Sigmoid colon (tissue), 7 donors: ENCODE measurements around the gene ACAP2. TPM values are rescaled to one million over a fixed set of nuclear protein-coding genes. Genes with fewer than 3 reads are reported as not detected.

Source experiments
- DNase-seq: peaks from one replicate; pipeline ENCODE4 v3.0.0-alpha.2; 2019
- H3K27ac ChIP-seq, 4 donors: fragments of 200-600 bp; sonication (generic); one replicate each; pipeline ENCODE4 v1.5.1; 2016 to 2019; ENCODE audit warnings: mild to moderate bottlenecking in 1 of 4
- H3K27me3 ChIP-seq, 3 donors: fragments of 200-600 bp; sonication (generic); one replicate each; pipeline ENCODE4 v1.5.1; 2019; ENCODE audit warnings: mild to moderate bottlenecking in 1 of 3
- H3K36me3 ChIP-seq, 4 donors: fragments of 200-600 bp; sonication (generic); one replicate each; pipeline ENCODE4 v1.5.1; 2016 to 2019
- H3K4me1 ChIP-seq, 4 donors: fragments of 200-600 bp; sonication (generic); one replicate each; pipeline ENCODE4 v1.5.1; 2017 to 2019
- H3K4me3 ChIP-seq, 4 donors: fragments of 200-600 bp; sonication (generic); one replicate each; pipeline ENCODE4 v1.5.1; 2017 to 2019; ENCODE audit warnings: mild to moderate bottlenecking in 2 of 4, moderate library complexity in 1 of 4
- H3K9me3 ChIP-seq, 4 donors: fragments of 200-600 bp in 3 of 4; sonication (generic) in 3 of 4; one replicate each; pipeline versions ENCODE4 v1.5.1 to v1.6.1; 2013 to 2019
- EP300 ChIP-seq, 4 donors: sonication (generic); formaldehyde crosslinking; IDR thresholded peaks; one replicate each; pipeline ENCODE4 v1.6.1; 2017; ENCODE audit warnings: antibody characterized with exemption in 4 of 4
- POLR2A ChIP-seq, 2 donors: fragments of 450-650 bp; IDR thresholded peaks; one replicate each; pipeline ENCODE4 v1.6.1; 2016; ENCODE audit warnings: antibody characterized with exemption in 2 of 2, mild to moderate bottlenecking in 2 of 2, moderate library complexity in 2 of 2
- POLR2AphosphoS5 ChIP-seq, 4 donors: sonication (generic); formaldehyde crosslinking; IDR thresholded peaks; one replicate each; pipeline ENCODE4 v1.6.1; 2017; ENCODE audit warnings: antibody characterized with exemption in 4 of 4
- WGBS, 2 donors: extraction: QIAGEN DNeasy Blood & Tissue Kit; methylation state at CpG; one replicate each; pipeline ENCODE4 v1.1.7; 2013; 5-methylcytosine and 5-hydroxymethylcytosine counted together
- intact Hi-C: fragments of 100-400 bp; cut with DNase I; formaldehyde crosslinking; loops from one replicate; pipeline ENCODE4 v1.15.1; 2023
- polyA plus RNA-seq, 3 donors: library from polyadenylated mRNA; stranded (reverse); fragments of 200-250 nt; gene quantifications; one replicate each; pipeline ENCODE4 v1.2.3, GENCODE V29; 2013
- total RNA-seq, 4 donors: library from RNA; depleted of rRNA; stranded (reverse); fragments of >200 nt; gene quantifications; one replicate each; pipeline ENCODE4 v1.1.0, GENCODE V29; 2016
- TF ChIP-seq, protein P1 (sequence below), 4 experiments: fragments of 450-650 bp in 3 of 4; fragments of 200-600 bp in 1 of 4; IDR thresholded peaks; one replicate each; pipeline ENCODE4 v1.5.1; 2016 to 2019; ENCODE audit warnings: antibody characterized with exemption in 4 of 4, mild to moderate bottlenecking in 3 of 4, moderate library complexity in 2 of 4
- donor health status: healthy with polysubstance abuse.
- donor health status: Bipolar disorder and iron deficiency.
- donor health status: healthy.

ACAP2 gene
- total and polyA plus RNA-seq, 7 donors: 12.0 to 57.1 (median 28.0) TPM

GRCh38 chr3:195461594-195462307, 18.9 kb upstream of the ACAP2 start:
- H3K4me3 ChIP-seq: no peak overlapping the region

DNA sequence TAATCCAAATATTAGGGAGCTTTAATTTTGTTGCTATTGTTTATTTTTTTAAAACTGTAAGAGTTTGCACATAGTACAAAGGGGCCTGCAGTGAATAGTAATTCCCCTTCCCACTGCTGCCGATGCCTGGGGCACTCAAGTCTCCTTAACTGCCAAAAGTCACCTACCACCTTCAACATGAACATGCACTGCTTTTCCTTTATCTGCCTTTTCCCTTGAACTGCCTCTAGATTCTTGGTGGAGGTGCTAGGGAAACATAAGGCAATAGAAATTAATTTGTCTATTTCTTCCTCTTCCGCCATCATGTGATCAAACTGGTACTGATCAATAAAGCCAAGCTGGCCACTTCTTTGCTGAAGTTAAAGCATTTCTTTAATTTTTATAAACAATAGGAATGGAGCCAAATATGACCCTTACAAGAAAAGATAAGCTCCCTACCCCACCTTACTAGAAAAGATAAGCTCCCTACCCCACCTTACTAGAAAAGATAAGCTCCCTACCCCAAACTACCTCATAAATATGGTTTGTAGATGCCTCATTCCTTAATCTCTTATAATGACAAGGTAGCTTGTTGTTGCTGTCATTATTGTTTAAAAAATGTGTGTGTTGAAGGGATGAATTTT, 17.4 kb upstream of the ACAP2 start:
- TF ChIP-seq, protein P1, sequence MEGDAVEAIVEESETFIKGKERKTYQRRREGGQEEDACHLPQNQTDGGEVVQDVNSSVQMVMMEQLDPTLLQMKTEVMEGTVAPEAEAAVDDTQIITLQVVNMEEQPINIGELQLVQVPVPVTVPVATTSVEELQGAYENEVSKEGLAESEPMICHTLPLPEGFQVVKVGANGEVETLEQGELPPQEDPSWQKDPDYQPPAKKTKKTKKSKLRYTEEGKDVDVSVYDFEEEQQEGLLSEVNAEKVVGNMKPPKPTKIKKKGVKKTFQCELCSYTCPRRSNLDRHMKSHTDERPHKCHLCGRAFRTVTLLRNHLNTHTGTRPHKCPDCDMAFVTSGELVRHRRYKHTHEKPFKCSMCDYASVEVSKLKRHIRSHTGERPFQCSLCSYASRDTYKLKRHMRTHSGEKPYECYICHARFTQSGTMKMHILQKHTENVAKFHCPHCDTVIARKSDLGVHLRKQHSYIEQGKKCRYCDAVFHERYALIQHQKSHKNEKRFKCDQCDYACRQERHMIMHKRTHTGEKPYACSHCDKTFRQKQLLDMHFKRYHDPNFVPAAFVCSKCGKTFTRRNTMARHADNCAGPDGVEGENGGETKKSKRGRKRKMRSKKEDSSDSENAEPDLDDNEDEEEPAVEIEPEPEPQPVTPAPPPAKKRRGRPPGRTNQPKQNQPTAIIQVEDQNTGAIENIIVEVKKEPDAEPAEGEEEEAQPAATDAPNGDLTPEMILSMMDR (IDR thresholded peaks at IDR 0.05): no peak
- no peak for TF ChIP-seq POLR2A (IDR thresholded peaks at IDR 0.05)
- TF ChIP-seq EP300 (IDR thresholded peaks at IDR 0.05): no peak
- no peak for TF ChIP-seq POLR2AphosphoS5 (IDR thresholded peaks at IDR 0.05)
- intact Hi-C loops: no loop called here
- Histone ChIP-seq H3K4me3 (no peak overlapping the region), H3K9me3 (no peaks in the 10 kb centered on the region), H3K27me3 (no peaks in the 10 kb centered on the region), H3K27ac (no peak overlapping the region), H3K4me1 (no peaks in the 10 kb centered on the region), H3K36me3 (no peaks in the 10 kb centered on the region)
- 92 to 99% methylated on average over 2 of the region's 2 CpGs for WGBS, 2 donors
- no peak for DNase-seq

More at GRCh38 chr3:195461594-195462307, 18.9 kb upstream of the ACAP2 start:
- no peak for DNase-seq
- no peak for TF ChIP-seq POLR2A (IDR thresholded peaks at IDR 0.05)
- no peak for TF ChIP-seq POLR2AphosphoS5 (IDR thresholded peaks at IDR 0.05)
- TF ChIP-seq, protein P1 (IDR thresholded peaks at IDR 0.05): no peak
- TF ChIP-seq EP300 (IDR thresholded peaks at IDR 0.05): no peak
- H3K27ac ChIP-seq: no peak overlapping the region
- no peaks in the 10 kb centered on the region for H3K36me3 ChIP-seq
- no peaks in the 10 kb centered on the region for H3K9me3 ChIP-seq
- intact Hi-C loops: no loop called here
- WGBS, 2 donors: 17 to 65% methylated on average over 7 of the region's 7 CpGs
- H3K27me3 ChIP-seq: no peaks in the 10 kb centered on the region
- no peaks in the 10 kb centered on the region for H3K4me1 ChIP-seq

DNA sequence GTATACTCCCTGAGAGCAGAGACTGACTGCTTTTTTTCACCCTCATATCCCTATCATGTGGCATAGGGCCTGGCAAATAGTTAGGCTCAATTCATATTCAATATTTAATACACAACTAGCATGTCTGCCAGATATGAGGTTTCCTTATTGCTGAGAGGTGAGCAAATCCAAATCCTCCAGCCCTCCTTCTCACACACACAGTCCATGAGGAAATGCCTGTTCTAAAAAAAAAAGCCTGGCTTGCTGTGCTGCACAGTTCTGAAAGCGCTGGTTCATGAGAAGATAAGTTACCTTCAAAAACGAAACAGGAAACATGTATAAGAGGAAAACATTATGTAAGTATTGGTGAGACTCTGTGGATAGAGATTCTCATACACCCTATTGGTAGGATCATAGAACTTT, 15.5 kb upstream of the ACAP2 start:
- Histone ChIP-seq H3K9me3 (no peaks in the 10 kb centered on the region), H3K36me3 (no peaks in the 10 kb centered on the region), H3K4me1 (no peaks in the 10 kb centered on the region), H3K4me3 (no peak overlapping the region), H3K27ac (no peak overlapping the region), H3K27me3 (no peaks in the 10 kb centered on the region)
- no peak for DNase-seq
- intact Hi-C loops: no loop called here
- WGBS, 2 donors: 9 to 13% methylated on average over 2 of the region's 2 CpGs
- TF ChIP-seq EP300 (IDR thresholded peaks at IDR 0.05): no peak
- TF ChIP-seq, protein P1 (IDR thresholded peaks at IDR 0.05): no peak
- no peak for TF ChIP-seq POLR2A (IDR thresholded peaks at IDR 0.05)
- no peak for TF ChIP-seq POLR2AphosphoS5 (IDR thresholded peaks at IDR 0.05)

GRCh38 chr3:195455789-195456188, 13.0 kb upstream of the ACAP2 start:
- intact Hi-C loops: no loop called here
- TF ChIP-seq POLR2A (IDR thresholded peaks at IDR 0.05): no peak
- TF ChIP-seq, protein P1 (IDR thresholded peaks at IDR 0.05): no peak
- no peak for TF ChIP-seq POLR2AphosphoS5 (IDR thresholded peaks at IDR 0.05)
- no peak for TF ChIP-seq EP300 (IDR thresholded peaks at IDR 0.05)
- H3K9me3 ChIP-seq: no peaks in the 10 kb centered on the region
- no peak overlapping the region for H3K27ac ChIP-seq
- no peaks in the 10 kb centered on the region for H3K27me3 ChIP-seq
- H3K36me3 ChIP-seq: no peaks in the 10 kb centered on the region
- DNase-seq: no peak
- H3K4me3 ChIP-seq: no peak overlapping the region
- no peaks in the 10 kb centered on the region for H3K4me1 ChIP-seq
- 89 to 95% methylated on average over 7 of the region's 7 CpGs for WGBS, 2 donors
